HTR-8/SVneo (cell line): ENCODE data around the gene CENPP.

Experiments
- DNase-seq: peaks from one replicate; pipeline ENCODE4 v3.0.0; 2011; ENCODE audit warnings: low spot score, mixed read lengths; ENCODE audit not compliant: insufficient read length
- FAIRE-seq: peaks from 2 replicates; lab custom pipeline; 2011; peaks lifted over from hg19 to GRCh38; lab: Jason Lieb, UNC

The CENPP gene

GRCh38 chr9:92325269-92325990 lies at the start of gene CENPP, which contains the start of gene NOL8:
Gene CENPP, plus strand, starts transcription at chr9:92325953.
Gene NOL8, minus strand, starts transcription at chr9:92325350. Its CDS starts 1,189 bp downstream, at chr9:92324161.
- DNase-seq: peak; percentile 81
- no peak for FAIRE-seq

- DNase-seq (no peak), FAIRE-seq (no peak)
These were observed 49.3 kb upstream of the CENPP start for GRCh38 chr9:92276331-92277032.

- DNase-seq (no peak), FAIRE-seq (no peak)
These were observed 47.6 kb upstream of the CENPP start for GRCh38 chr9:92278110-92278509.

GRCh38 chr9:92279302-92279701 lies 46.5 kb upstream of the CENPP start:
- DNase-seq: no peak
- no peak for FAIRE-seq

- DNase-seq (no peak), FAIRE-seq (no peak)
These were observed 35.9 kb upstream of the CENPP start for GRCh38 chr9:92289708-92290390.

- DNase-seq: no peak
- FAIRE-seq: no peak
These were observed 34.8 kb upstream of the CENPP start for GRCh38 chr9:92290785-92291429.

GRCh38 chr9:92291577-92291976 lies 34.2 kb upstream of the CENPP start:
- FAIRE-seq: no peak

GRCh38 chr9:92292338-92293074 lies 33.2 kb upstream of the CENPP start:
- peak; percentile 2 for DNase-seq
- no peak for FAIRE-seq

More at GRCh38 chr9:92291577-92291976, 34.2 kb upstream of the CENPP start:
- DNase-seq: no peak

GRCh38 chr9:92293075-92293354 lies 32.7 kb upstream of the CENPP start:
- no peak for FAIRE-seq
- DNase-seq: no peak

- FAIRE-seq (peak; percentile 87), DNase-seq (peak; percentile 97)
These were observed 32.1 kb upstream of the CENPP start, which contains the start of gene IARS1 for GRCh38 chr9:92293452-92294296. Gene IARS1, minus strand, starts transcription at chr9:92293697. Its CDS starts 4,278 bp downstream, at chr9:92289419.

GRCh38 chr9:92294297-92294676 lies 31.5 kb upstream of the CENPP start:
- DNase-seq (no peak), FAIRE-seq (no peak)

- FAIRE-seq: no peak
These were observed 30.4 kb upstream of the CENPP start for GRCh38 chr9:92295240-92295790.

GRCh38 chr9:92295827-92296258 lies 29.9 kb upstream of the CENPP start:
- DNase-seq: no peak
- FAIRE-seq: no peak

More at GRCh38 chr9:92295240-92295790, 30.4 kb upstream of the CENPP start:
- DNase-seq: no peak

GRCh38 chr9:92297611-92298010 lies 28.1 kb upstream of the CENPP start:
- FAIRE-seq (no peak), DNase-seq (no peak)

GRCh38 chr9:92298036-92298435 lies 27.7 kb upstream of the CENPP start:
- FAIRE-seq: no peak
- DNase-seq: no peak

GRCh38 chr9:92299116-92299515 lies 26.6 kb upstream of the CENPP start:
- no peak for DNase-seq
- no peak for FAIRE-seq

- DNase-seq (no peak), FAIRE-seq (no peak)
These were observed 24.8 kb upstream of the CENPP start for GRCh38 chr9:92300936-92301335.

GRCh38 chr9:92308893-92309292 lies 16.9 kb upstream of the CENPP start:
- no peak for FAIRE-seq
- DNase-seq: no peak

- no peak for DNase-seq
- FAIRE-seq: no peak
These were observed 15.2 kb upstream of the CENPP start for GRCh38 chr9:92310562-92310961.
